Right lobe of liver (tissue), 4 donors: Measurements from ENCODE around the gene NAGPA.

ENCODE experiments used
- POLR2A ChIP-seq: fragments of 450-650 bp; IDR thresholded peaks from one replicate; pipeline ENCODE4 v1.6.1; 2017; ENCODE audit warnings: antibody characterized with exemption, mild to moderate bottlenecking
- TF ChIP-seq, protein P1 (sequence below), 4 donors: fragments of 200-600 bp in 3 of 4; fragments of 450-650 bp in 1 of 4; IDR thresholded peaks; one replicate each; pipeline versions ENCODE4 v1.5.1 to v1.8.0; 2016 to 2022; ENCODE audit warnings: antibody characterized with exemption in 4 of 4, mild to moderate bottlenecking in 2 of 4
- donor health status: DM: no; HTN: no; CAD: no.
- donor health status: DM: no; HTN: no; CAD: no.
- donor health status: DM: no; HTN: yes; CAD: no.

DNA sequence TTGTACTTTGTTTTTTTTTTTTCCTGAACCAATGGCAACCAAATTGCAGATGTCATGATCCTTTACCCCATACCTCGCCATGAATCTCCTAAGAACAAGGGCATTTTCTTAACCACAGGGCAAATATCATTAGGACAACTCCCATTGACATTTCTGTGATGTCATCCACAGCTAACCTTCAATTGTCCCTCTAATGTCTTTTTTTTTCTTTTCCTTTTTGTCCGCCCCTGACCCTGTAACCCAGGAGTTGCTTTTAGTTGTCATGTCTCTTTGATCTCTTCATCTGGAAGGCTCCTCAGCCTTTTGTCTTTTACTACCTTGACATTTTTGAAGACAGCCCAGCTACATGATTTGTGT, 410 bp upstream of the NAGPA start:
- TF ChIP-seq, protein P1, sequence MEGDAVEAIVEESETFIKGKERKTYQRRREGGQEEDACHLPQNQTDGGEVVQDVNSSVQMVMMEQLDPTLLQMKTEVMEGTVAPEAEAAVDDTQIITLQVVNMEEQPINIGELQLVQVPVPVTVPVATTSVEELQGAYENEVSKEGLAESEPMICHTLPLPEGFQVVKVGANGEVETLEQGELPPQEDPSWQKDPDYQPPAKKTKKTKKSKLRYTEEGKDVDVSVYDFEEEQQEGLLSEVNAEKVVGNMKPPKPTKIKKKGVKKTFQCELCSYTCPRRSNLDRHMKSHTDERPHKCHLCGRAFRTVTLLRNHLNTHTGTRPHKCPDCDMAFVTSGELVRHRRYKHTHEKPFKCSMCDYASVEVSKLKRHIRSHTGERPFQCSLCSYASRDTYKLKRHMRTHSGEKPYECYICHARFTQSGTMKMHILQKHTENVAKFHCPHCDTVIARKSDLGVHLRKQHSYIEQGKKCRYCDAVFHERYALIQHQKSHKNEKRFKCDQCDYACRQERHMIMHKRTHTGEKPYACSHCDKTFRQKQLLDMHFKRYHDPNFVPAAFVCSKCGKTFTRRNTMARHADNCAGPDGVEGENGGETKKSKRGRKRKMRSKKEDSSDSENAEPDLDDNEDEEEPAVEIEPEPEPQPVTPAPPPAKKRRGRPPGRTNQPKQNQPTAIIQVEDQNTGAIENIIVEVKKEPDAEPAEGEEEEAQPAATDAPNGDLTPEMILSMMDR (IDR thresholded peaks at IDR 0.05), result no peak
- no peak for TF ChIP-seq POLR2A
